Liver (tissue), 9 donors: ENCODE measurements around the gene LAG3. TPM values are rescaled to one million over a fixed set of nuclear protein-coding genes. Genes with fewer than 3 reads are reported as not detected.
"Not testable (repeated sequence)": the region's sequence is repeated elsewhere in the genome, so short reads cannot be mapped to it uniquely, and the experiment has no call there.

Source experiments
- DNase-seq: peaks from one replicate; pipeline ENCODE4 v3.0.0-alpha.2; 2017; ENCODE audit warnings: low spot score
- H3K27ac ChIP-seq, 2 donors: one replicate each; pipeline ENCODE4 v1.7.0; 2013; ENCODE audit warnings: inconsistent platforms in 2 of 2, low read length in 2 of 2, control low read depth in 1 of 2, low read depth in 1 of 2, mild to moderate bottlenecking in 1 of 2
- H3K27me3 ChIP-seq, 4 donors: one replicate each; pipeline versions ENCODE4 v1.6.1 to v1.7.0; 2013; ENCODE audit warnings: low read length in 3 of 4, inconsistent platforms in 1 of 4, mild to moderate bottlenecking in 1 of 4, moderate library complexity in 1 of 4; ENCODE audit not compliant: control insufficient read depth in 4 of 4, insufficient read depth in 4 of 4
- H3K36me3 ChIP-seq, 4 donors: one replicate each; pipeline versions ENCODE4 v1.6.1 to v1.7.0; 2013; ENCODE audit warnings: low read length in 3 of 4, mild to moderate bottlenecking in 3 of 4, low read depth in 1 of 4, moderate library complexity in 1 of 4; ENCODE audit not compliant: control insufficient read depth in 4 of 4, insufficient read depth in 3 of 4
- H3K4me1 ChIP-seq, 4 donors: one replicate each; pipeline versions ENCODE4 v1.6.1 to v1.7.0; 2013; ENCODE audit warnings: low read length in 3 of 4, mild to moderate bottlenecking in 3 of 4, moderate library complexity in 1 of 4; ENCODE audit not compliant: control insufficient read depth in 4 of 4, insufficient read depth in 4 of 4
- H3K4me3 ChIP-seq, 3 donors: one replicate each; pipeline versions ENCODE4 v1.6.1 to v1.7.0; 2013; ENCODE audit warnings: low read length in 3 of 3, control low read depth in 1 of 3, low read depth in 1 of 3, mild to moderate bottlenecking in 1 of 3
- H3K9ac ChIP-seq, 2 donors: one replicate each; pipeline ENCODE4 v1.7.0; 2013; ENCODE audit warnings: low read length in 2 of 2, mild to moderate bottlenecking in 2 of 2, moderate library complexity in 2 of 2, control low read depth in 1 of 2, low read depth in 1 of 2
- H3K9me3 ChIP-seq, 4 donors: one replicate each; pipeline versions ENCODE4 v1.6.1 to v1.7.0; 2013; ENCODE audit warnings: low read length in 3 of 4; ENCODE audit not compliant: control insufficient read depth in 4 of 4
- ATF3 ChIP-seq: IDR thresholded peaks from 2 replicates; pipeline ENCODE4 v1.6.1; 2016; ENCODE audit warnings: antibody characterized with exemption
- EGR1 ChIP-seq, 2 donors: IDR thresholded peaks; 2 replicates each; pipeline ENCODE4 v1.6.1; 2016 to 2018; ENCODE audit warnings: antibody characterized with exemption in 2 of 2, low read depth in 2 of 2
- FOXA2 ChIP-seq: IDR thresholded peaks from 2 replicates; pipeline ENCODE4 v1.6.1; 2016; ENCODE audit warnings: antibody characterized with exemption
- GABPA ChIP-seq, 2 donors: IDR thresholded peaks in 1 of 2; conservative IDR thresholded peaks in 1 of 2; 2 replicates each; pipeline ENCODE4 v1.6.1; 2016; ENCODE audit warnings: antibody characterized with exemption in 2 of 2, mild to moderate bottlenecking in 1 of 2, moderate library complexity in 1 of 2
- HNF4A ChIP-seq, 2 donors: conservative IDR thresholded peaks; 2 replicates each; pipeline ENCODE4 v1.6.1; 2016; ENCODE audit warnings: antibody characterized with exemption in 2 of 2, mild to moderate bottlenecking in 2 of 2
- HNF4G ChIP-seq: IDR thresholded peaks from 2 replicates; pipeline ENCODE4 v1.6.1; 2016; ENCODE audit warnings: antibody characterized with exemption
- MAX ChIP-seq: IDR thresholded peaks from 2 replicates; pipeline ENCODE4 v1.6.1; 2016; ENCODE audit warnings: antibody characterized with exemption
- NR2F2 ChIP-seq: IDR thresholded peaks from 2 replicates; pipeline ENCODE4 v1.6.1; 2016; ENCODE audit warnings: antibody characterized with exemption
- RAD21 ChIP-seq, 2 donors: IDR thresholded peaks; 2 replicates each; pipeline ENCODE4 v1.6.1; 2016; ENCODE audit warnings: antibody characterized with exemption in 2 of 2, mild to moderate bottlenecking in 2 of 2
- REST ChIP-seq: IDR thresholded peaks from 2 replicates; pipeline ENCODE4 v1.6.1; 2016; ENCODE audit warnings: antibody characterized with exemption, mild to moderate bottlenecking
- RXRA ChIP-seq, 2 donors: IDR thresholded peaks; 2 replicates each; pipeline ENCODE4 v1.6.1; 2017 to 2018; ENCODE audit warnings: antibody characterized with exemption in 2 of 2, mild to moderate bottlenecking in 1 of 2
- SP1 ChIP-seq: IDR thresholded peaks from 2 replicates; pipeline ENCODE4 v1.6.1; 2018; ENCODE audit warnings: antibody characterized with exemption, mild to moderate bottlenecking
- TAF1 ChIP-seq: conservative IDR thresholded peaks from 2 replicates; pipeline ENCODE4 v1.6.1; 2016; ENCODE audit warnings: antibody characterized with exemption, mild to moderate bottlenecking
- YY1 ChIP-seq: IDR thresholded peaks from 2 replicates; pipeline ENCODE4 v1.6.1; 2016; ENCODE audit warnings: antibody characterized with exemption, mild to moderate bottlenecking
- WGBS: extraction: QIAGEN DNeasy Blood & Tissue Kit; methylation state at CpG from one replicate; pipeline ENCODE4 v1.1.7; 2013; 5-methylcytosine and 5-hydroxymethylcytosine counted together
- polyA plus RNA-seq, 2 donors: library from polyadenylated mRNA; stranded (reverse) in 1 of 2; unstranded in 1 of 2; fragments of 200-250 nt in 1 of 2; fragments of >200 nt in 1 of 2; fragmentation: Nextera tagmentation in 1 of 2; extraction: Ambion mirVana in 1 of 2; gene quantifications; one replicate each; pipeline versions ENCODE4 v1.2.1 to v1.2.3, GENCODE V29; 2013 to 2015
- total RNA-seq, 2 donors: library from RNA; depleted of rRNA; stranded (reverse); fragments of >200 nt; gene quantifications; one replicate each; pipeline ENCODE4 v1.2.3, GENCODE V29; 2014
- TF ChIP-seq, protein P1 (sequence below): IDR thresholded peaks from 2 replicates; pipeline ENCODE4 v1.6.1; 2016; ENCODE audit warnings: antibody characterized with exemption
- TF ChIP-seq, protein P2 (sequence below): fragments of 150-350 bp; IDR thresholded peaks from 2 replicates; pipeline ENCODE4 v1.5.1; 2017; ENCODE audit warnings: improper control_type of control experiment, low read depth, low read length; ENCODE audit not compliant: missing input control
- donor health status: healthy.
- donor health status: healthy.
- donor health status: healthy.
- donor health status: healthy.
- donor health status: healthy.

The LAG3 gene
- total and polyA plus RNA-seq, 4 donors = 0.14 to 1.2 (median 0.47) TPM

DNA sequence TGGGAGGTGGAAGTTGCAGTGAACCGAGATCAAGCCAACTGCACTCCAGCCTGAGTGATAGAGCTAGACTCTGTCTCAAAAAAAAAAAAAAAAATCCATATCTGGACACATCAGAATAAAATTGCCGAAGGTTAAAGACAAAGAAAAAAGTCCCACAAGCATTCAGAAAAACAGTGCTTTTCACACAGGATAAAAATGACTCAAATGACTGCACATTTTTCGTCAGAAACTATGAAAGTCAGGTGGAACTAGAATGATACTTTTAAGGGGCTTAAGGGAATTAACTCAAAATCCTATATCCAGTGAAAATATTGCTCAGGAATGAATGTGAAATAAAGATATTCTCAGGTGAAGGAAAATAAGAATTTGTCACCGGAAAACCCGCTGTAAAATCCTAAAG lies 35.6 kb upstream of the LAG3 start:
- Histone ChIP-seq H3K9me3 (no peaks in the 10 kb centered on the region), H3K4me3 (no peak overlapping the region), H3K4me1 (peaks cover 0 to 4% (median 3%) of the 10 kb centered on the region in 4 donors), H3K9ac (no peak overlapping the region), H3K27ac (no peak overlapping the region), H3K27me3 (no peaks in the 10 kb centered on the region), H3K36me3 (peaks cover 0 to 10% (median 3%) of the 10 kb centered on the region in 4 donors)
- TF ChIP-seq RAD21 (IDR thresholded peaks at IDR 0.05) = no peak
- no peak for TF ChIP-seq HNF4A (conservative IDR thresholded peaks at IDR 0.05)
- no peak for TF ChIP-seq TAF1
- no peak for TF ChIP-seq NR2F2
- TF ChIP-seq, protein P1, sequence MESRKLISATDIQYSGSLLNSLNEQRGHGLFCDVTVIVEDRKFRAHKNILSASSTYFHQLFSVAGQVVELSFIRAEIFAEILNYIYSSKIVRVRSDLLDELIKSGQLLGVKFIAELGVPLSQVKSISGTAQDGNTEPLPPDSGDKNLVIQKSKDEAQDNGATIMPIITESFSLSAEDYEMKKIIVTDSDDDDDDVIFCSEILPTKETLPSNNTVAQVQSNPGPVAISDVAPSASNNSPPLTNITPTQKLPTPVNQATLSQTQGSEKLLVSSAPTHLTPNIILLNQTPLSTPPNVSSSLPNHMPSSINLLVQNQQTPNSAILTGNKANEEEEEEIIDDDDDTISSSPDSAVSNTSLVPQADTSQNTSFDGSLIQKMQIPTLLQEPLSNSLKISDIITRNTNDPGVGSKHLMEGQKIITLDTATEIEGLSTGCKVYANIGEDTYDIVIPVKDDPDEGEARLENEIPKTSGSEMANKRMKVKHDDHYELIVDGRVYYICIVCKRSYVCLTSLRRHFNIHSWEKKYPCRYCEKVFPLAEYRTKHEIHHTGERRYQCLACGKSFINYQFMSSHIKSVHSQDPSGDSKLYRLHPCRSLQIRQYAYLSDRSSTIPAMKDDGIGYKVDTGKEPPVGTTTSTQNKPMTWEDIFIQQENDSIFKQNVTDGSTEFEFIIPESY = no peak
- TF ChIP-seq, protein P2, sequence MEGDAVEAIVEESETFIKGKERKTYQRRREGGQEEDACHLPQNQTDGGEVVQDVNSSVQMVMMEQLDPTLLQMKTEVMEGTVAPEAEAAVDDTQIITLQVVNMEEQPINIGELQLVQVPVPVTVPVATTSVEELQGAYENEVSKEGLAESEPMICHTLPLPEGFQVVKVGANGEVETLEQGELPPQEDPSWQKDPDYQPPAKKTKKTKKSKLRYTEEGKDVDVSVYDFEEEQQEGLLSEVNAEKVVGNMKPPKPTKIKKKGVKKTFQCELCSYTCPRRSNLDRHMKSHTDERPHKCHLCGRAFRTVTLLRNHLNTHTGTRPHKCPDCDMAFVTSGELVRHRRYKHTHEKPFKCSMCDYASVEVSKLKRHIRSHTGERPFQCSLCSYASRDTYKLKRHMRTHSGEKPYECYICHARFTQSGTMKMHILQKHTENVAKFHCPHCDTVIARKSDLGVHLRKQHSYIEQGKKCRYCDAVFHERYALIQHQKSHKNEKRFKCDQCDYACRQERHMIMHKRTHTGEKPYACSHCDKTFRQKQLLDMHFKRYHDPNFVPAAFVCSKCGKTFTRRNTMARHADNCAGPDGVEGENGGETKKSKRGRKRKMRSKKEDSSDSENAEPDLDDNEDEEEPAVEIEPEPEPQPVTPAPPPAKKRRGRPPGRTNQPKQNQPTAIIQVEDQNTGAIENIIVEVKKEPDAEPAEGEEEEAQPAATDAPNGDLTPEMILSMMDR = no peak
- no peak for TF ChIP-seq MAX
- TF ChIP-seq HNF4G = no peak
- no peak for TF ChIP-seq FOXA2
- no peak for TF ChIP-seq ATF3
- TF ChIP-seq SP1 = no peak
- no peak for TF ChIP-seq RXRA (IDR thresholded peaks at IDR 0.05)
- TF ChIP-seq EGR1 (IDR thresholded peaks at IDR 0.05; ENCODE audit: low read depth in 2 of 2) = no peak
- TF ChIP-seq YY1 = no peak
- no peak for TF ChIP-seq REST
- TF ChIP-seq GABPA (IDR thresholded peaks at IDR 0.05 in 1 of 2, conservative IDR thresholded peaks at IDR 0.05 in 1 of 2) = no peak
- WGBS = 97% methylated on average over 5 of the region's 5 CpGs
- no peak for DNase-seq

GRCh38 chr12:6742080-6742479 lies 30.2 kb upstream of the LAG3 start:
- not testable (repeated sequence) for H3K9me3 ChIP-seq, H3K36me3 ChIP-seq, DNase-seq, H3K4me3 ChIP-seq, H3K9ac ChIP-seq, H3K4me1 ChIP-seq, H3K27me3 ChIP-seq, H3K27ac ChIP-seq
- WGBS = 89% methylated on average over 12 of the region's 12 CpGs
